ENCODE data around the gene SSH3.

SSH3 gene

GRCh38 chr11:67283481-67283963 lies 19.8 kb upstream of the SSH3 start:
- TF ChIP-seq ISL1 (CRISPR knock-in tag; IDR thresholded peaks at IDR 0.05) = no peak
- no peak for ATAC-seq

DNA sequence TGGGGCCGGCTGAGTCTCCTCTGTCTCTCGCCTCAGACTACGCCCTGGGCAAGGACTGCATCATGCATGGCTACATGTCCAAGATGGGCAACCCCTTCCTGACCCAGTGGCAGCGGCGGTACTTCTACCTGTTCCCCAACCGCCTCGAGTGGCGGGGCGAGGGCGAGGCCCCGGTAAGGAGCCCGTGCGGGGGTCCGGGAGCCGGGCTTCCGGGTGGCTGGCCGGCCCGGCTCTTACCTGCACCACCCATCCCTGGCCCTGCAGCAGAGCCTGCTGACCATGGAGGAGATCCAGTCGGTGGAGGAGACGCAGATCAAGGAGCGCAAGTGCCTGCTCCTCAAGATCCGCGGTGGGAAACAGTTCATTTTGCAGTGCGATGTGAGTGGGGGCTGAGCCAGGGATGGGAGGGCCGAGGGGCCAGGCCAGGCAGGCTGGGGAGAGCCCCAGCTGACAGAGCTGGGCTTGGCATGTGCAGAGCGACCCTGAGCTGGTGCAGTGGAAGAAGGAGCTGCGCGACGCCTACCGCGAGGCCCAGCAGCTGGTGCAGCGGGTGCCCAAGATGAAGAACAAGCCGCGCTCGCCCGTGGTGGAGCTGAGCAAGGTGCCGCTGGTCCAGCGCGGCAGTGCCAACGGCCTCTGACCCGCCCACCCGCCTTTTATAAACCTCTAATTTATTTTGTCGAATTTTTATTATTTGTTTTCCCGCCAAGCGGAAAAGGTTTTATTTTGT lies 18.4 kb upstream of the SSH3 start:
- TF ChIP-seq ARNTL (CRISPR knock-in tag; IDR thresholded peaks at IDR 0.05; ENCODE audit: borderline replicate concordance, low read depth) (no peak), PPARA (CRISPR knock-in tag; IDR thresholded peaks at IDR 0.05; ENCODE audit: borderline replicate concordance) (no peak), RARB (CRISPR knock-in tag; IDR thresholded peaks at IDR 0.05) (no peak), ZNF565 (CRISPR knock-in tag; conservative IDR thresholded peaks at IDR 0.05; ENCODE audit: low read depth) (no peak), TOX (CRISPR knock-in tag; IDR thresholded peaks at IDR 0.05; ENCODE audit: borderline replicate concordance) (no peak), CSDC2 (CRISPR knock-in tag; IDR thresholded peaks at IDR 0.05) (no peak), ISL1 (CRISPR knock-in tag; IDR thresholded peaks at IDR 0.05) (no peak), GLIS3 (CRISPR knock-in tag; IDR thresholded peaks at IDR 0.05) (no peak), CREB5 (CRISPR knock-in tag; IDR thresholded peaks at IDR 0.05; ENCODE audit: low read depth) (no peak), ZNF8 (CRISPR knock-in tag; IDR thresholded peaks at IDR 0.05) (no peak), ZNF70 (CRISPR knock-in tag; IDR thresholded peaks at IDR 0.05) (no peak), ESRRG (CRISPR knock-in tag; IDR thresholded peaks at IDR 0.05) (no peak), ZFP3 (CRISPR knock-in tag; IDR thresholded peaks at IDR 0.05) (no peak)
- TF ChIP-seq, protein P1, sequence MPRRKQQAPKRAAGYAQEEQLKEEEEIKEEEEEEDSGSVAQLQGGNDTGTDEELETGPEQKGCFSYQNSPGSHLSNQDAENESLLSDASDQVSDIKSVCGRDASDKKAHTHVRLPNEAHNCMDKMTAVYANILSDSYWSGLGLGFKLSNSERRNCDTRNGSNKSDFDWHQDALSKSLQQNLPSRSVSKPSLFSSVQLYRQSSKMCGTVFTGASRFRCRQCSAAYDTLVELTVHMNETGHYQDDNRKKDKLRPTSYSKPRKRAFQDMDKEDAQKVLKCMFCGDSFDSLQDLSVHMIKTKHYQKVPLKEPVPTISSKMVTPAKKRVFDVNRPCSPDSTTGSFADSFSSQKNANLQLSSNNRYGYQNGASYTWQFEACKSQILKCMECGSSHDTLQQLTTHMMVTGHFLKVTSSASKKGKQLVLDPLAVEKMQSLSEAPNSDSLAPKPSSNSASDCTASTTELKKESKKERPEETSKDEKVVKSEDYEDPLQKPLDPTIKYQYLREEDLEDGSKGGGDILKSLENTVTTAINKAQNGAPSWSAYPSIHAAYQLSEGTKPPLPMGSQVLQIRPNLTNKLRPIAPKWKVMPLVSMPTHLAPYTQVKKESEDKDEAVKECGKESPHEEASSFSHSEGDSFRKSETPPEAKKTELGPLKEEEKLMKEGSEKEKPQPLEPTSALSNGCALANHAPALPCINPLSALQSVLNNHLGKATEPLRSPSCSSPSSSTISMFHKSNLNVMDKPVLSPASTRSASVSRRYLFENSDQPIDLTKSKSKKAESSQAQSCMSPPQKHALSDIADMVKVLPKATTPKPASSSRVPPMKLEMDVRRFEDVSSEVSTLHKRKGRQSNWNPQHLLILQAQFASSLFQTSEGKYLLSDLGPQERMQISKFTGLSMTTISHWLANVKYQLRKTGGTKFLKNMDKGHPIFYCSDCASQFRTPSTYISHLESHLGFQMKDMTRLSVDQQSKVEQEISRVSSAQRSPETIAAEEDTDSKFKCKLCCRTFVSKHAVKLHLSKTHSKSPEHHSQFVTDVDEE (CRISPR knock-in tag; IDR thresholded peaks at IDR 0.05) = no peak
- ATAC-seq = no peak

DNA sequence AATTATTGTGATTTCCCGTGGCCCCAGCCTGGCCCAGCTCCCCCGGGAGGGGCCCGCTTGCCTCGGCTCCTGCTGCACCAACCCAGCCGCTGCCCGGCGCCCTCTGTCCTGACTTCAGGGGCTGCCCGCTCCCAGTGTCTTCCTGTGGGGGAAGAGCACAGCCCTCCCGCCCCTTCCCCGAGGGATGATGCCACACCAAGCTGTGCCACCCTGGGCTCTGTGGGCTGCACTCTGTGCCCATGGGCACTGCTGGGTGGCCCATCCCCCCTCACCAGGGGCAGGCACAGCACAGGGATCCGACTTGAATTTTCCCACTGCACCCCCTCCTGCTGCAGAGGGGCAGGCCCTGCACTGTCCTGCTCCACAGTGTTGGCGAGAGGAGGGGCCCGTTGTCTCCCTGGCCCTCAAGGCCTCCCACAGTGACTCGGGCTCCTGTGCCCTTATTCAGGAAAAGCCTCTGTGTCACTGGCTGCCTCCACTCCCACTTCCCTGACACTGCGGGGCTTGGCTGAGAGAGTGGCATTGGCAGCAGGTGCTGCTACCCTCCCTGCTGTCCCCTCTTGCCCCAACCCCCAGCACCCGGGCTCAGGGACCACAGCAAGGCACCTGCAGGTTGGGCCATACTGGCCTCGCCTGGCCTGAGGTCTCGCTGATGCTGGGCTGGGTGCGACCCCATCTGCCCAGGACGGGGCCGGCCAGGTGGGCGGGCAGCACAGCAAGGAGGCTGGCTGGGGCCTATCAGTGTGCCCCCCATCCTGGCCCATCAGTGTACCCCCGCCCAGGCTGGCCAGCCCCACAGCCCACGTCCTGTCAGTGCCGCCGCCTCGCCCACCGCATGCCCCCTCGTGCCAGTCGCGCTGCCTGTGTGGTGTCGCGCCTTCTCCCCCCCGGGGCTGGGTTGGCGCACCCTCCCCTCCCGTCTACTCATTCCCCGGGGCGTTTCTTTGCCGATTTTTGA lies 17.5 kb upstream of the SSH3 start:
- no peak for ATAC-seq
- TF ChIP-seq CSDC2 (CRISPR knock-in tag; IDR thresholded peaks at IDR 0.05) (no peak), ZNF8 (CRISPR knock-in tag; IDR thresholded peaks at IDR 0.05) (no peak), ZFP30 (CRISPR knock-in tag; IDR thresholded peaks at IDR 0.05) (no peak), TOX (CRISPR knock-in tag; IDR thresholded peaks at IDR 0.05; ENCODE audit: borderline replicate concordance) (no peak), BACH2 (CRISPR knock-in tag; IDR thresholded peaks at IDR 0.05; ENCODE audit: borderline replicate concordance) (no peak), OSR1 (CRISPR knock-in tag; IDR thresholded peaks at IDR 0.05) (no peak), ZFP3 (CRISPR knock-in tag; IDR thresholded peaks at IDR 0.05) (no peak), PATZ1 (CRISPR knock-in tag; IDR thresholded peaks at IDR 0.05; ENCODE audit: borderline replicate concordance) (no peak), ISL1 (CRISPR knock-in tag; IDR thresholded peaks at IDR 0.05) (no peak), GLIS3 (CRISPR knock-in tag; IDR thresholded peaks at IDR 0.05) (no peak), CSRNP3 (CRISPR knock-in tag; IDR thresholded peaks at IDR 0.05) (no peak), ZC3H10 (CRISPR knock-in tag; IDR thresholded peaks at IDR 0.05) (no peak), TCF4 (CRISPR knock-in tag; IDR thresholded peaks at IDR 0.05; ENCODE audit: borderline replicate concordance) (no peak), ZNF70 (CRISPR knock-in tag; IDR thresholded peaks at IDR 0.05) (no peak), RARB (CRISPR knock-in tag; IDR thresholded peaks at IDR 0.05) (no peak)
- TF ChIP-seq, protein P2, sequence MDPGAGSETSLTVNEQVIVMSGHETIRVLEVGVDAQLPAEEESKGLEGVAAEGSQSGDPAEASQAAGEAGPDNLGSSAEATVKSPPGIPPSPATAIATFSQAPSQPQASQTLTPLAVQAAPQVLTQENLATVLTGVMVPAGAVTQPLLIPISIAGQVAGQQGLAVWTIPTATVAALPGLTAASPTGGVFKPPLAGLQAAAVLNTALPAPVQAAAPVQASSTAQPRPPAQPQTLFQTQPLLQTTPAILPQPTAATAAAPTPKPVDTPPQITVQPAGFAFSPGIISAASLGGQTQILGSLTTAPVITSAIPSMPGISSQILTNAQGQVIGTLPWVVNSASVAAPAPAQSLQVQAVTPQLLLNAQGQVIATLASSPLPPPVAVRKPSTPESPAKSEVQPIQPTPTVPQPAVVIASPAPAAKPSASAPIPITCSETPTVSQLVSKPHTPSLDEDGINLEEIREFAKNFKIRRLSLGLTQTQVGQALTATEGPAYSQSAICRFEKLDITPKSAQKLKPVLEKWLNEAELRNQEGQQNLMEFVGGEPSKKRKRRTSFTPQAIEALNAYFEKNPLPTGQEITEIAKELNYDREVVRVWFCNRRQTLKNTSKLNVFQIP (CRISPR knock-in tag; IDR thresholded peaks at IDR 0.05; ENCODE audit: borderline replicate concordance, low read depth) = no peak
- TF ChIP-seq, protein P1 (CRISPR knock-in tag; IDR thresholded peaks at IDR 0.05) = no peak
